Measurements from ENCODE around the gene HLF. TPM values are rescaled to one million over a fixed set of nuclear protein-coding genes. Genes with fewer than 3 reads are reported as not detected.

The HLF gene
- polyA plus RNA-seq, 1 experiment, result not detected

GRCh38 chr17:55330344-55330933, 65.7 kb downstream of the HLF start:
- no peaks in the 10 kb centered on the region for H3K9me3 ChIP-seq (ENCODE audit: control insufficient read depth, insufficient read depth, low read length)
- no peak for TF ChIP-seq CTCF (IDR thresholded peaks at IDR 0.05; ENCODE audit: low read depth, low read length)
- DNase-seq (ENCODE audit: low read depth, low spot score), result no peak
- no peak overlapping the region for H3K27ac ChIP-seq (ENCODE audit: low read depth, low read length)
- no peak overlapping the region for H3K4me3 ChIP-seq (ENCODE audit: low read depth, low read length)
- CTCF ChIA-PET, result interaction anchor here (1.2 kb wide), 1 partner anchor 18 kb away, joined by 3 read pairs; no protein-coding TSS in a partner anchor
- POLR2A ChIA-PET, result no interaction called here
- H3K27me3 ChIP-seq (ENCODE audit: control insufficient read depth, insufficient read depth, low read length), result no peaks in the 10 kb centered on the region

- no peak overlapping the region for H3K27ac ChIP-seq (ENCODE audit: low read depth, low read length)
- TF ChIP-seq CTCF (IDR thresholded peaks at IDR 0.05; ENCODE audit: low read depth, low read length), result no peak
- H3K4me3 ChIP-seq (ENCODE audit: low read depth, low read length), result no peak overlapping the region
- ChIA-PET CTCF (no interaction called here), POLR2A (no interaction called here)
- no peak for DNase-seq (ENCODE audit: low read depth, low spot score)
- H3K9me3 ChIP-seq (ENCODE audit: control insufficient read depth, insufficient read depth, low read length), result no peaks in the 10 kb centered on the region
- H3K27me3 ChIP-seq (ENCODE audit: control insufficient read depth, insufficient read depth, low read length), result no peaks in the 10 kb centered on the region
These were observed 67.7 kb downstream of the HLF start for GRCh38 chr17:55332296-55333041.

GRCh38 chr17:55334285-55334684, 69.5 kb downstream of the HLF start:
- Histone ChIP-seq H3K27me3 (ENCODE audit: control insufficient read depth, insufficient read depth, low read length) (peaks cover under 1% of the 10 kb centered on the region), H3K9me3 (ENCODE audit: control insufficient read depth, insufficient read depth, low read length) (no peaks in the 10 kb centered on the region), H3K4me3 (ENCODE audit: low read depth, low read length) (no peak overlapping the region), H3K27ac (ENCODE audit: low read depth, low read length) (no peak overlapping the region)
- no peak for DNase-seq (ENCODE audit: low read depth, low spot score)
- TF ChIP-seq CTCF (IDR thresholded peaks at IDR 0.05; ENCODE audit: low read depth, low read length), result no peak
- ChIA-PET POLR2A (no interaction called here), CTCF (interaction anchor here (1.1 kb wide), 1 partner anchor 8 kb away, joined by 3 read pairs; no protein-coding TSS in a partner anchor)

- TF ChIP-seq CTCF (IDR thresholded peaks at IDR 0.05; ENCODE audit: low read depth, low read length), result no peak
- no peak for DNase-seq (ENCODE audit: low read depth, low spot score)
- peaks cover 2% of the 10 kb centered on the region for H3K27me3 ChIP-seq (ENCODE audit: control insufficient read depth, insufficient read depth, low read length)
- H3K4me3 ChIP-seq (ENCODE audit: low read depth, low read length), result no peak overlapping the region
- no peaks in the 10 kb centered on the region for H3K9me3 ChIP-seq (ENCODE audit: control insufficient read depth, insufficient read depth, low read length)
- POLR2A ChIA-PET, result no interaction called here
- CTCF ChIA-PET, result interaction anchor here (1.1 kb wide), 1 partner anchor 9 kb away, joined by 3 read pairs; no protein-coding TSS in a partner anchor
- H3K27ac ChIP-seq (ENCODE audit: low read depth, low read length), result no peak overlapping the region
These were observed 70.3 kb downstream of the HLF start for GRCh38 chr17:55334881-55335540.

- H3K27me3 ChIP-seq (ENCODE audit: control insufficient read depth, insufficient read depth, low read length), result peaks cover 2% of the 10 kb centered on the region
- POLR2A ChIA-PET, result no interaction called here
- H3K27ac ChIP-seq (ENCODE audit: low read depth, low read length), result no peak overlapping the region
- no peaks in the 10 kb centered on the region for H3K9me3 ChIP-seq (ENCODE audit: control insufficient read depth, insufficient read depth, low read length)
- CTCF ChIA-PET, result no interaction called here
- H3K4me3 ChIP-seq (ENCODE audit: low read depth, low read length), result no peak overlapping the region
- no peak for TF ChIP-seq CTCF (IDR thresholded peaks at IDR 0.05; ENCODE audit: low read depth, low read length)
- DNase-seq (ENCODE audit: low read depth, low spot score), result no peak
These were observed 70.9 kb downstream of the HLF start for GRCh38 chr17:55335625-55336024.

Measured in AG04450 (cell line).